Mammary epithelial cell (primary cell): ENCODE data around the gene FDX1.

Source experiments
- CTCF ChIP-seq, 2 donors: IDR thresholded peaks in 1 of 2; conservative IDR thresholded peaks in 1 of 2; 2 replicates each; pipeline ENCODE4 v1.5.1; 2011 to 2012; ENCODE audit warnings: inconsistent platforms in 2 of 2, low read length in 2 of 2, mild to moderate bottlenecking in 2 of 2, control low read depth in 1 of 2, low read depth in 1 of 2; ENCODE audit not compliant: insufficient read depth in 1 of 2; ENCODE audit errors: extremely low read depth in 1 of 2
- EZH2 ChIP-seq: IDR thresholded peaks from 2 replicates; pipeline ENCODE4 v1.6.1; 2012; ENCODE audit warnings: low read length, inconsistent platforms, borderline replicate concordance

DNA sequence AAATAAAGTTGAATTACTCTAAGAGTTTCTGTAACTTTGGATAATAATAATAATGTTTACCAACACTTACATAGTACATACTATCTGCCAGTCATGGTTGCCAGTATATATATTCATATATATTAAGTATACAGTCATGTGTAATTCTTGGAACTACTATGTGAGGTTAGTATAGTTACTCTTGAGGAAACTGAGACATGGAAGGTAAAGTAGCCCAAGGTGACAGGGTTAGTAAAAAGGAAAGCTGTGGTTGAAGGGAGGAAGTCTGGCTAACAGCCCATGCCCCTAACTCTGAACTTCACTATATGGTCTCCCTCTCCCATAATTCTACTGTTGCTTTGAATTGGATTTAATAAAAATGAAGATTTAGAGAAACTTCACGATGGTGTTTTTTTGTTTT, 24.9 kb downstream of the FDX1 start:
- TF ChIP-seq CTCF (conservative IDR thresholded peaks at IDR 0.05 in 1 of 2, IDR thresholded peaks at IDR 0.05 in 1 of 2; ENCODE audit: extremely low read depth in 1 of 2, insufficient read depth in 1 of 2, low read depth in 1 of 2, low read length in 2 of 2) = no peak
- TF ChIP-seq EZH2 = no peak
